Measurements from ENCODE around the gene DOK3. TPM values are rescaled to one million over a fixed set of nuclear protein-coding genes. Genes with fewer than 3 reads are reported as not detected.

Gene DOK3
- total and polyA plus RNA-seq, 2 of the 13 experiments (the other 11 are each of a cell fraction or from before 2014, with no cell fraction given), result 1.4 to 1.5 TPM

DNA sequence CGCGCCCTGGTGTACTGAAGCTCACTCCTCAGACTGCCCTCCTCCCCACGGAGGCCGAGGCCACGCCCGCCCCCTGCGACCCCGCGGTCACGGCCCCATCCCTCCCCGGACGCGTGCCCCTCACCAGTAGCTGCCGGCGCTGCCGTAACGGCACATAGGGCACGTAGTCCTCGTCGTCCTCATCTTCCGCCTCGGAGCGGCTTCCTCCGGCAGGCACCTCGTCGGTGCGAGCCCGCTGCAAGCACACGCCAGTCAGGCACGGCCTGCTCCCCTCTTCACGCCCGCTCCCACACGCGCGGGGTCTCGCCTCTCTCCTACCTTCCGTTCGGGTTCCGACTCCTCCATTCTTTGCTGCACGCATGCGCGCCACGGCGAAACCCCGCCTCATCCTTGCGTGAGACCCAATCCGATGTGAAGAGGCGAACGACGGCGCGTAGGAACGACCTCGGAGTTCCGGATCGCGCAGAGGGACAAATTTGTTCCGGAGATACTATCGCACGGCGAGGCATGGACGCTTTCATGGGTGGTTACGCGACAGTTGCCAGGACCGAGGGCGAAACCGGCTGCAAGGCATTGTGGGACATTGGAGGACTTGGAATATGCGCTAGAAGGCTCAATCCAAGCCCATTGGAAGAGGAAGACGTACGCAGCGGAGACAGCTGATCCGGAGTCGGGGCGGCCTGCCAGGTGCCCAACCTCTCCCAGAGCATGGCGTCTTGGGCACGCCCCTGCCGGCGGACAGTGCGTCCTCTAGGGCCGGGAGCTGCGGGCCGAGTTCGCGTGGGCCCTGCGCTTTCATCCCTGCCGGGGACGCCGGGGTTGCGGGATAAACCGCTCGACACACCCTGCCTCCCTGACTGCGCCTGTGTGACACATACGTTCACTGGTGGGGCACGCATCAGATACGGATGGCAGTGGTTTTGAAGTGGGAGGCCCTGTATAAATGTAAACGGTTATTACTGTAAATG lies 7.3 kb upstream of the DOK3 start, which contains the start of gene DDX41 (continued):
- TF ChIP-seq CREM (IDR thresholded peaks at IDR 0.05) (peak; percentile 94), CREM (CRISPR knock-in tag; IDR thresholded peaks at IDR 0.05) (no peak), SNAI1 (CRISPR knock-in tag; IDR thresholded peaks at IDR 0.05; ENCODE audit: borderline replicate concordance) (no peak), KDM1A (CRISPR knock-in tag; IDR thresholded peaks at IDR 0.05) (no peak), ZBTB21 (CRISPR knock-in tag; IDR thresholded peaks at IDR 0.05) (no peak), ZNF619 (CRISPR knock-in tag; IDR thresholded peaks at IDR 0.05) (peak; percentile 81), NR2F6 (IDR thresholded peaks at IDR 0.05) (peak; percentile 46; the same call in 1 of the 2 replicates), NR2F6 (CRISPR knock-in tag; IDR thresholded peaks at IDR 0.05) (peak; percentile 67; the same call in 1 of the 2 replicates), BCL6 (CRISPR knock-in tag; IDR thresholded peaks at IDR 0.05) (0 out of 2 replicates have a peak, but pooled peaks have one; percentile 39), KAT2B (IDR thresholded peaks at IDR 0.05; ENCODE audit: borderline replicate concordance, low read depth, low read length) (no peak), RXRA (CRISPR knock-in tag; IDR thresholded peaks at IDR 0.05) (peak; percentile 83), KMT2A (CRISPR knock-in tag; IDR thresholded peaks at IDR 0.05) (peak; percentile 96), NRL (CRISPR knock-in tag; IDR thresholded peaks at IDR 0.05; ENCODE audit: borderline replicate concordance) (no peak; the same call in 1 of the 2 replicates), ARID4A (CRISPR knock-in tag; IDR thresholded peaks at IDR 0.05; ENCODE audit: borderline replicate concordance) (peak; percentile 99), ZNF101 (CRISPR knock-in tag; IDR thresholded peaks at IDR 0.05; ENCODE audit: borderline replicate concordance, low read depth) (0 out of 2 replicates have a peak, but pooled peaks have one; percentile 22), ELF3 (CRISPR knock-in tag; IDR thresholded peaks at IDR 0.05) (peak; percentile 61), ZNF292 (CRISPR knock-in tag; IDR thresholded peaks at IDR 0.05; ENCODE audit: borderline replicate concordance, low read depth) (no peak), FOXO4 (CRISPR knock-in tag; conservative IDR thresholded peaks at IDR 0.05) (no peak)
- TF ChIP-seq, protein P1, sequence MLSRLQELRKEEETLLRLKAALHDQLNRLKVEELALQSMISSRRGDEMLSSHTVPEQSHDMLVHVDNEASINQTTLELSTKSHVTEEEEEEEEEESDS (CRISPR knock-in tag; IDR thresholded peaks at IDR 0.05; ENCODE audit: borderline replicate concordance), result no peak
